ENCODE measurements around the gene GCH1.

GCH1 gene

GRCh38 chr14:54815016-54815415 is 87.6 kb downstream of the GCH1 start:
- Histone ChIP-seq H4K20me1 (ENCODE audit: insufficient read depth, low read length) (no peaks in the 10 kb centered on the region), H3K9ac (ENCODE audit: low read length) (no peak overlapping the region), H3K27me3 (replicated peaks; ENCODE audit: insufficient read depth, low read length) (no peaks in the 10 kb centered on the region), H2AFZ (ENCODE audit: low read length) (no peak overlapping the region), H3K4me3 (ENCODE audit: low read length) (no peak overlapping the region), H3K9me3 (replicated peaks; ENCODE audit: insufficient read depth, low read length) (no peaks in the 10 kb centered on the region), H3K4me1 (ENCODE audit: low read length) (no peaks in the 10 kb centered on the region), H3K27ac (ENCODE audit: low read length) (no peak overlapping the region), H3K36me3 (replicated peaks; ENCODE audit: insufficient read depth, low read length) (no peaks in the 10 kb centered on the region), H3K79me2 (ENCODE audit: low read length) (no peaks in the 10 kb centered on the region), H3F3A (ENCODE audit: insufficient read depth, low read length) (no peaks in the 10 kb centered on the region), H3K4me2 (ENCODE audit: low read depth, low read length) (no peak overlapping the region), H3K9me2 (replicated peaks; ENCODE audit: insufficient read depth, low read length) (no peaks in the 10 kb centered on the region)
- no peak for DNase-seq
- TF ChIP-seq CTCF (IDR thresholded peaks at IDR 0.05; ENCODE audit: low read length) (no peak), EZH2phosphoT487 (IDR thresholded peaks at IDR 0.05; ENCODE audit: low read length) (no peak), EZH2 (optimal IDR thresholded peaks at IDR 0.05; ENCODE audit: low read depth, low read length) (no peak)

- Histone ChIP-seq H3K27me3 (replicated peaks; ENCODE audit: insufficient read depth, low read length) (no peaks in the 10 kb centered on the region), H3K9ac (ENCODE audit: low read length) (no peak overlapping the region), H3K79me2 (ENCODE audit: low read length) (no peaks in the 10 kb centered on the region), H3F3A (ENCODE audit: insufficient read depth, low read length) (no peaks in the 10 kb centered on the region), H3K4me3 (ENCODE audit: low read length) (no peak overlapping the region), H3K9me3 (replicated peaks; ENCODE audit: insufficient read depth, low read length) (no peaks in the 10 kb centered on the region), H4K20me1 (ENCODE audit: insufficient read depth, low read length) (no peaks in the 10 kb centered on the region), H3K9me2 (replicated peaks; ENCODE audit: insufficient read depth, low read length) (no peaks in the 10 kb centered on the region), H3K4me1 (ENCODE audit: low read length) (no peaks in the 10 kb centered on the region), H3K36me3 (replicated peaks; ENCODE audit: insufficient read depth, low read length) (no peaks in the 10 kb centered on the region), H2AFZ (ENCODE audit: low read length) (no peak overlapping the region), H3K27ac (ENCODE audit: low read length) (no peak overlapping the region), H3K4me2 (ENCODE audit: low read depth, low read length) (no peak overlapping the region)
- DNase-seq = no peak
- peak; percentile 15 for TF ChIP-seq CTCF (IDR thresholded peaks at IDR 0.05; ENCODE audit: low read length)
- TF ChIP-seq EZH2phosphoT487 (IDR thresholded peaks at IDR 0.05; ENCODE audit: low read length) = no peak
- no peak for TF ChIP-seq EZH2 (optimal IDR thresholded peaks at IDR 0.05; ENCODE audit: low read depth, low read length)
Measured at GRCh38 chr14:54814076-54814475, 88.5 kb downstream of the GCH1 start.

- DNase-seq = no peak
- no peak overlapping the region for H3K27ac ChIP-seq (ENCODE audit: low read length)
- no peak overlapping the region for H3K4me2 ChIP-seq (ENCODE audit: low read depth, low read length)
- no peaks in the 10 kb centered on the region for H4K20me1 ChIP-seq (ENCODE audit: insufficient read depth, low read length)
- H3K36me3 ChIP-seq (replicated peaks; ENCODE audit: insufficient read depth, low read length) = no peaks in the 10 kb centered on the region
- H3K4me3 ChIP-seq (ENCODE audit: low read length) = no peak overlapping the region
- H3K4me1 ChIP-seq (ENCODE audit: low read length) = no peaks in the 10 kb centered on the region
- H3K27me3 ChIP-seq (replicated peaks; ENCODE audit: insufficient read depth, low read length) = no peaks in the 10 kb centered on the region
- H3F3A ChIP-seq (ENCODE audit: insufficient read depth, low read length) = no peaks in the 10 kb centered on the region
- H3K9ac ChIP-seq (ENCODE audit: low read length) = no peak overlapping the region
- no peak overlapping the region for H2AFZ ChIP-seq (ENCODE audit: low read length)
- no peaks in the 10 kb centered on the region for H3K9me2 ChIP-seq (replicated peaks; ENCODE audit: insufficient read depth, low read length)
- no peak for TF ChIP-seq EZH2 (optimal IDR thresholded peaks at IDR 0.05; ENCODE audit: low read depth, low read length)
- no peak for TF ChIP-seq CTCF (IDR thresholded peaks at IDR 0.05; ENCODE audit: low read length)
- no peak for TF ChIP-seq EZH2phosphoT487 (IDR thresholded peaks at IDR 0.05; ENCODE audit: low read length)
- H3K9me3 ChIP-seq (replicated peaks; ENCODE audit: insufficient read depth, low read length) = no peaks in the 10 kb centered on the region
- H3K79me2 ChIP-seq (ENCODE audit: low read length) = no peaks in the 10 kb centered on the region
Measured at GRCh38 chr14:54813081-54813480, 89.5 kb downstream of the GCH1 start.

All from MM.1S (cell line).